Stomach (tissue), 9 donors: Measurements from ENCODE around the gene ZFHX3. TPM values are rescaled to one million over a fixed set of nuclear protein-coding genes. Genes with fewer than 3 reads are reported as not detected.

Experiments used
- DNase-seq, 2 donors: peaks; one replicate each; pipeline versions ENCODE4 v3.0.0 to v3.0.0-alpha.2; 2013 to 2019
- H3K27ac ChIP-seq, 5 donors: fragments of 200-600 bp in 4 of 5; sonication (generic) in 4 of 5; one replicate each; pipeline ENCODE4 v1.5.1; 2013 to 2019; ENCODE audit warnings: mild to moderate bottlenecking in 1 of 5, moderate library complexity in 1 of 5
- H3K27me3 ChIP-seq, 3 donors: fragments of 200-600 bp; sonication (generic); one replicate each; pipeline ENCODE4 v1.5.1; 2017 to 2019; ENCODE audit warnings: mixed run types in 1 of 3
- H3K36me3 ChIP-seq, 4 donors: fragments of 200-600 bp; sonication (generic); 1 replicate in 3 of 4; 2 replicates in 1 of 4; pipeline ENCODE4 v1.5.1; 2016 to 2019
- H3K4me1 ChIP-seq, 4 donors: fragments of 200-600 bp; sonication (generic); one replicate each; pipeline ENCODE4 v1.5.1; 2016 to 2019
- H3K4me3 ChIP-seq, 4 donors: fragments of 200-600 bp; sonication (generic) in 3 of 4; one replicate each; pipeline ENCODE4 v1.5.1; 2016 to 2019; ENCODE audit warnings: mild to moderate bottlenecking in 1 of 4
- H3K9me3 ChIP-seq, 4 donors: fragments of 200-600 bp; sonication (generic); one replicate each; pipeline ENCODE4 v1.5.1; 2016 to 2019
- EP300 ChIP-seq: sonication (generic); formaldehyde crosslinking; IDR thresholded peaks from one replicate; pipeline ENCODE4 v1.6.1; 2017; ENCODE audit warnings: antibody characterized with exemption
- POLR2A ChIP-seq, 4 donors: fragments of 450-650 bp; IDR thresholded peaks; one replicate each; pipeline ENCODE4 v1.6.1; 2016; ENCODE audit warnings: antibody characterized with exemption in 4 of 4, control low read depth in 2 of 4, mild to moderate bottlenecking in 1 of 4, moderate library complexity in 1 of 4
- POLR2AphosphoS5 ChIP-seq, 3 donors: sonication (generic); formaldehyde crosslinking; IDR thresholded peaks; one replicate each; pipeline ENCODE4 v1.6.1; 2016; ENCODE audit warnings: antibody characterized with exemption in 3 of 3
- WGBS, 5 donors: extraction: QIAGEN DNeasy Blood & Tissue Kit in 3 of 5; methylation state at CpG; one replicate each; pipeline versions ENCODE4 v1.1.5 to v1.1.7; 2013 to 2018; 5-methylcytosine and 5-hydroxymethylcytosine counted together
- intact Hi-C: fragments of 100-400 bp; cut with DNase I; formaldehyde crosslinking; loops from one replicate; pipeline ENCODE4 v1.15.1; 2023; ENCODE audit warnings: low total_unique reads
- polyA plus RNA-seq, 3 donors: library from polyadenylated mRNA; stranded (reverse); fragments of 200-250 nt; gene quantifications; one replicate each; pipeline ENCODE4 v1.2.3, GENCODE V29; 2013
- total RNA-seq, 5 donors: library from RNA; depleted of rRNA; stranded (reverse); fragments of >200 nt; gene quantifications; one replicate each; pipeline versions ENCODE4 v1.1.0 to v1.2.3, GENCODE V29; 2014 to 2016
- TF ChIP-seq, protein P1 (sequence below), 7 experiments: fragments of 450-650 bp in 4 of 7; fragments of 200-600 bp in 3 of 7; sonication (generic) in 3 of 7; IDR thresholded peaks; one replicate each; pipeline ENCODE4 v1.5.1; 2016 to 2019; ENCODE audit warnings: antibody characterized with exemption in 7 of 7, control low read depth in 2 of 7, mild to moderate bottlenecking in 1 of 7
- donor health status: healthy with polysubstance abuse.
- donor health status: Bipolar disorder and iron deficiency.
- donor health status: healthy.

Gene ZFHX3
- total and polyA plus RNA-seq, 8 donors, result 1.1 to 27.5 (median 11.8) TPM

- Histone ChIP-seq H3K9me3 (no peaks in the 10 kb centered on the region), H3K4me3 (no peak overlapping the region), H3K4me1 (peaks cover 28 to 88% (median 65%) of the 10 kb centered on the region in 4 donors), H3K27me3 (peaks cover 3 to 47% (median 44%) of the 10 kb centered on the region in 3 donors), H3K27ac (peak overlapping the region in 4 of 5 donors; percentile 78 to 87 (median 84)), H3K36me3 (no peaks in the 10 kb centered on the region)
- TF ChIP-seq POLR2A (IDR thresholded peaks at IDR 0.05) (no peak), EP300 (no peak), POLR2AphosphoS5 (IDR thresholded peaks at IDR 0.05) (no peak)
- TF ChIP-seq, protein P1, sequence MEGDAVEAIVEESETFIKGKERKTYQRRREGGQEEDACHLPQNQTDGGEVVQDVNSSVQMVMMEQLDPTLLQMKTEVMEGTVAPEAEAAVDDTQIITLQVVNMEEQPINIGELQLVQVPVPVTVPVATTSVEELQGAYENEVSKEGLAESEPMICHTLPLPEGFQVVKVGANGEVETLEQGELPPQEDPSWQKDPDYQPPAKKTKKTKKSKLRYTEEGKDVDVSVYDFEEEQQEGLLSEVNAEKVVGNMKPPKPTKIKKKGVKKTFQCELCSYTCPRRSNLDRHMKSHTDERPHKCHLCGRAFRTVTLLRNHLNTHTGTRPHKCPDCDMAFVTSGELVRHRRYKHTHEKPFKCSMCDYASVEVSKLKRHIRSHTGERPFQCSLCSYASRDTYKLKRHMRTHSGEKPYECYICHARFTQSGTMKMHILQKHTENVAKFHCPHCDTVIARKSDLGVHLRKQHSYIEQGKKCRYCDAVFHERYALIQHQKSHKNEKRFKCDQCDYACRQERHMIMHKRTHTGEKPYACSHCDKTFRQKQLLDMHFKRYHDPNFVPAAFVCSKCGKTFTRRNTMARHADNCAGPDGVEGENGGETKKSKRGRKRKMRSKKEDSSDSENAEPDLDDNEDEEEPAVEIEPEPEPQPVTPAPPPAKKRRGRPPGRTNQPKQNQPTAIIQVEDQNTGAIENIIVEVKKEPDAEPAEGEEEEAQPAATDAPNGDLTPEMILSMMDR (IDR thresholded peaks at IDR 0.05), result no peak
- WGBS, 5 donors, result 62 to 91% (median 84%) methylated on average over 5 of the region's 5 CpGs
- no peak for DNase-seq
- intact Hi-C loops, result no loop called here
Measured at GRCh38 chr16:73067671-73068540, 20.0 kb upstream of the ZFHX3 start.

GRCh38 chr16:73066927-73067670 lies 19.2 kb upstream of the ZFHX3 start:
- H3K4me1 ChIP-seq, result peaks cover 28 to 90% (median 67%) of the 10 kb centered on the region in 4 donors
- peak overlapping the region; percentile 3 to 41 (median 24) for H3K4me3 ChIP-seq
- TF ChIP-seq EP300 (no peak), POLR2A (IDR thresholded peaks at IDR 0.05) (no peak), POLR2AphosphoS5 (IDR thresholded peaks at IDR 0.05) (peak in 1 of 3 donors; percentile 29)
- TF ChIP-seq, protein P1 (IDR thresholded peaks at IDR 0.05), result no peak
- WGBS, 5 donors, result 15 to 36% (median 18%) methylated on average over 23 to 24 of the region's 24 CpGs
- peak overlapping the region; percentile 46 to 87 (median 82) for H3K27ac ChIP-seq
- DNase-seq, result peak in 1 of 2 donors; percentile 75
- H3K9me3 ChIP-seq, result no peaks in the 10 kb centered on the region
- H3K27me3 ChIP-seq, result peaks cover 3 to 55% (median 46%) of the 10 kb centered on the region in 3 donors
- no peaks in the 10 kb centered on the region for H3K36me3 ChIP-seq
- intact Hi-C loops, result no loop called here

DNA sequence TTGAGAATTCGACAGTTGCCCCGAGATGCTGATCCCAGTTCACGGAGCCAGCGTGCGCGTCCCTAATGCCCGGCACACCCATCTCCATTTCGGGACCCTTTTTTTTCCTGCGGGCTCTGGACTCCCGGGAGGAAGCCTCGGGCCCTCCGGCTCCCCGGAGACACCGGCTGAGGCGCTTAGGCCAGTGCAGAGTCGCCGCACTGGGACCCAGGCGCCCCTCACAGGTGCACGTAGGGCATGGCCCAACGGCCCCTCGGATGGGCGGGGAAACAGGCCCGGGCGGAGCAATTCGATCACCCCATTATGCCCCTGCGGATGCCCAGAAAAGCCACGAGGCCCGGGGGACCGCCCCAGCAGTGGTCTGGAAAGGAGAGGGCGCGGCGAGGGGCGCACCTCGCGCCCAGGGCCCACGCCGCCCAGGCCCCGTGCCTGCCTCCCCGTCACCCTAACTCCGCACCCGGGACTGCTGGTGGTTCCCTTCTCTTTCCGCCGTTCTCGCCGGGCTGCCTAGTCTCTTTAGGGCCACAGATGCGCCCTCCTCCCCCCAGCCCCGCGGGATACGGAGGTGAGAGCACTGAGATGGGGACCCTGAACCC lies 18.5 kb upstream of the ZFHX3 start:
- Histone ChIP-seq H3K4me3 (peak overlapping the region; percentile 3 to 41 (median 24)), H3K27ac (peak overlapping the region; percentile 46 to 87 (median 82)), H3K4me1 (peaks cover 24 to 85% (median 65%) of the 10 kb centered on the region in 4 donors), H3K27me3 (peaks cover 3 to 61% (median 46%) of the 10 kb centered on the region in 3 donors), H3K9me3 (no peaks in the 10 kb centered on the region), H3K36me3 (no peaks in the 10 kb centered on the region)
- TF ChIP-seq, protein P1 (IDR thresholded peaks at IDR 0.05), result no peak
- TF ChIP-seq POLR2AphosphoS5 (IDR thresholded peaks at IDR 0.05) (no peak), POLR2A (IDR thresholded peaks at IDR 0.05) (no peak)
- peak in 1 of 2 donors; percentile 35 for DNase-seq
- 5 to 19% (median 10%) methylated on average over 31 to 49 of the region's 49 CpGs for WGBS, 5 donors
- intact Hi-C loops, result no loop called here
